Brain microvascular endothelial cell (primary cell): ENCODE results near the gene FBXO28.

Experiments used
- DNase-seq: peaks from one replicate; pipeline ENCODE4 v3.0.0-alpha.2; 2020
- H3K27ac ChIP-seq: fragments of 250-450 bp; sonication (Bioruptor Pico); 2 replicates; pipeline ENCODE4 v1.5.1; 2020; ENCODE audit warnings: mild to moderate bottlenecking, moderate library complexity
- H3K27me3 ChIP-seq: fragments of 250-450 bp; sonication (Bioruptor Pico); replicated peaks from 2 replicates; pipeline ENCODE4 v1.5.1; 2020; ENCODE audit warnings: mild to moderate bottlenecking
- H3K36me3 ChIP-seq: fragments of 250-450 bp; sonication (Bioruptor Pico); replicated peaks from 2 replicates; pipeline ENCODE4 v1.5.1; 2020; ENCODE audit warnings: mild to moderate bottlenecking
- H3K4me3 ChIP-seq: 2 replicates; pipeline ENCODE4 v1.5.1; 2011; ENCODE audit warnings: low read depth, mild to moderate bottlenecking, control low read depth, low read length, moderate library complexity
- CTCF ChIP-seq: IDR thresholded peaks from 2 replicates; pipeline ENCODE4 v1.5.1; 2011; ENCODE audit warnings: low read depth, mild to moderate bottlenecking, moderate library complexity, low read length, control low read depth, inconsistent platforms; ENCODE audit errors: missing control alignments
- in situ Hi-C: cut with HindIII; loops from 2 replicates; pipeline ENCODE4 v1.10.0; 2017; ENCODE audit warnings: low sequenced_read_pairs, low pct_ligation_motif_present

FBXO28 gene

DNA sequence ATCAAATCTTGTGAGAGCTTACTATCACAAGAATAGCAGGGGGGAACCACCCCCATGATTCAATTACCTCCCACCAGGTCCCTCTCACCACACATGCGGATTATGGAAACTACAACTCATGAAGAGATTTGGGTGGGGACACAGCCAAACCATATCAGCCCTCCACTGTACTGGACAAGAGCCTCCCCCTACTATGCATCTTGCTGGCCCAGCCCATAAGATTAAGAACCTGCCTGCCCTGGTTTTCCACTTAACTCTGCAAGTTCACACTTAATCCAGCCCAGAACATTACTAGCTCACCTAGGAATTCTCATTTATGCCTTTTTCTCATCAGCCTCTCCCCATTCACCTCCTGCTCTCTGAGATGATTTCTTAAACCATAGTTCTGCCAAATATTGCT lies 18.0 kb upstream of the FBXO28 start:
- in situ Hi-C loops: no loop called here
- no peak for TF ChIP-seq CTCF
- H3K27me3 ChIP-seq: no peaks in the 10 kb centered on the region
- no peak overlapping the region for H3K27ac ChIP-seq
- H3K36me3 ChIP-seq: no peaks in the 10 kb centered on the region
- no peak overlapping the region for H3K4me3 ChIP-seq
- DNase-seq: no peak

GRCh38 chr1:224096773-224097172 lies 17.1 kb upstream of the FBXO28 start:
- H3K27ac ChIP-seq: no peak overlapping the region
- H3K36me3 ChIP-seq: no peaks in the 10 kb centered on the region
- no peak overlapping the region for H3K4me3 ChIP-seq
- TF ChIP-seq CTCF: no peak
- DNase-seq: no peak
- in situ Hi-C loops: no loop called here
- no peaks in the 10 kb centered on the region for H3K27me3 ChIP-seq

- H3K36me3 ChIP-seq: no peaks in the 10 kb centered on the region
- in situ Hi-C loops: no loop called here
- no peak for TF ChIP-seq CTCF
- no peak overlapping the region for H3K27ac ChIP-seq
- H3K4me3 ChIP-seq: no peak overlapping the region
- H3K27me3 ChIP-seq: no peaks in the 10 kb centered on the region
- DNase-seq: no peak
These were observed 15.9 kb upstream of the FBXO28 start for GRCh38 chr1:224098007-224098406.

DNA sequence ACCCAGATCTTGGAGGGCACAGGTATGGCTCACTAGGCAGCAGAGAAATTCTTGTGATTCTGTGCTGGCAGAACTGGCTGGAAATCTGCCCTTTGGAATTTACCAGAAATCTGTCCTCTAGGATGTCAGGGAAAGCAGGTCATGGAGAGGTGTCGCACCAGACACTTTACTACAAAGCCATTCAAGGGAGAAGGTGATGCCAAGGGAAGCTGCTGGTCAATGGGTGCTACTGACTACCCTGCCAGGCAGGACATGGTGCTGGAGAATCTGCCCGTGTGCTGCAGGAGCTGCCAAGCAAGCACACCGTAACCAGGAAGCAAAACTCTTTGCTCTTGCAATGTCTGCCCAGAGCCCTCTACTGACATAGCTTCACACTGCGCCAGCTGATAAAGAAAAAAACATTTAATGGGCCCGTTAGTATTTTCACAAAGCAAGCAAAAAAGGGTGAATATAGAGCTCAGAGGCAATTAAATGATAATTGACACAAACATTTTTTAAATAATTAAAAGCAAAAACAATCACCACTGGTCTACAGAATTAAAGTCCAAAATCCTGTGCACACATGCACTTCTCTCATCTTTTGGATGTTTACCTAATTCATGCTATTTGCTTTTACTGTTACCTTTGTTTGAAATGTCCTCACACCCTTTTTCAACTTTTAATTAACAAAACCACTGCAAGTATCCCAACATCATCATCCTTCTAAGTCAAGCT lies 7.2 kb upstream of the FBXO28 start:
- H3K4me3 ChIP-seq: peak overlapping the region; percentile 17
- no peak overlapping the region for H3K27ac ChIP-seq

DNA sequence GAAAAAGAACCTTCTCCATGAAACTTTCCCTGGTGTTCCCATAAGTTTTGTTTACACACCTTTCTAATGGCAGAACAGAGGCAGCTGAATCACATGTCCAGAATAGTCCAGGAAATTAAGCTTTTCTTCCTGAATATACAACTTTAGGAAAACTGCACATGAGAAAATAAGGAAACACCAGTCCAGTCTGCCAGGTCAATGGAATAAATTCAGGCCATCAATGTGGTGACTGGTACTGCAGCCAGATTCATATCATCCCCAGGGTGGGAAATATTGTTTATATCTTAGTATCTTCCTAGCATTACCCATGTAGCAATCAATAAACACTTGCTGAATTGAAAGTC lies 6.7 kb upstream of the FBXO28 start:
- Histone ChIP-seq H3K36me3 (no peaks in the 10 kb centered on the region), H3K27me3 (no peaks in the 10 kb centered on the region), H3K27ac (no peak overlapping the region), H3K4me3 (no peak overlapping the region)
- in situ Hi-C loops: no loop called here
- TF ChIP-seq CTCF: no peak
- DNase-seq: no peak

More for the DNA sequence above, 7.2 kb upstream of the FBXO28 start:
- in situ Hi-C loops: no loop called here
- TF ChIP-seq CTCF: peak; percentile 78
- Histone ChIP-seq H3K36me3 (no peaks in the 10 kb centered on the region), H3K27me3 (no peaks in the 10 kb centered on the region)
- peak; percentile 36 for DNase-seq

DNA sequence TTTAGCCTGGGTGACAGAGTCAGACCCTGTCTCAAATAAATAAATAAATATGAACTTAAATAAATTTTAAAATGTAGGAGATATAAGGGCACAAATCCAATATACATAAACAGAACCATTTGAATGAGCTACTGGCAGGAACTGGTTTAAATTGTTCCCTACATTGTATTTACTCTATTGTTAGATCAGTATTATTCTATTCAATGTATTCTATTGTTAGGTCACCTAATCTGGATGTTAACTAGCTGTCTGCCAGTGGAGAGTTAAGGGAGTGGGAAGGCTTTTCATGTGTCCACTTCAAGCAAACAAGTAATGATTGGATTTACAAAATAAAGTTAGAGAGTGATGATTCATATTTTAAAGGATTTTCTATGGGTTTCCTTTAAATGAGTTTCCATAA lies 4.9 kb upstream of the FBXO28 start:
- H3K36me3 ChIP-seq: no peaks in the 10 kb centered on the region
- no peak overlapping the region for H3K4me3 ChIP-seq
- TF ChIP-seq CTCF: no peak
- no peak for DNase-seq
- H3K27ac ChIP-seq: no peak overlapping the region
- in situ Hi-C loops: no loop called here
- H3K27me3 ChIP-seq: no peaks in the 10 kb centered on the region
